Fibroblast of skin of scalp (primary cell): ENCODE data around the gene PM20D1. TPM values are rescaled to one million over a fixed set of nuclear protein-coding genes. Genes with fewer than 3 reads are reported as not detected.
A peak's percentile ranks its signal among the peaks of the same experiment; 100 is the strongest.
"Not testable (repeated sequence)": the region's sequence is repeated elsewhere in the genome, so short reads cannot be mapped to it uniquely, and the experiment has no call there.

Experiments used
- DNase-seq: peaks from one replicate; pipeline ENCODE4 v3.0.0-alpha.2; 2013
- polyA plus RNA-seq, 2 experiments: library from polyadenylated mRNA; unstranded; fragments of 120-200 nt; gene quantifications; one replicate each; pipeline ENCODE4 v1.2.1, GENCODE V29; 2013; ENCODE audit not compliant: insufficient read length in 2 of 2

The PM20D1 gene
- polyA plus RNA-seq (2013, experiment 1 of 2; ENCODE audit: insufficient read length), result not detected
- not detected for polyA plus RNA-seq (2013, experiment 2 of 2; ENCODE audit: insufficient read length)

DNA sequence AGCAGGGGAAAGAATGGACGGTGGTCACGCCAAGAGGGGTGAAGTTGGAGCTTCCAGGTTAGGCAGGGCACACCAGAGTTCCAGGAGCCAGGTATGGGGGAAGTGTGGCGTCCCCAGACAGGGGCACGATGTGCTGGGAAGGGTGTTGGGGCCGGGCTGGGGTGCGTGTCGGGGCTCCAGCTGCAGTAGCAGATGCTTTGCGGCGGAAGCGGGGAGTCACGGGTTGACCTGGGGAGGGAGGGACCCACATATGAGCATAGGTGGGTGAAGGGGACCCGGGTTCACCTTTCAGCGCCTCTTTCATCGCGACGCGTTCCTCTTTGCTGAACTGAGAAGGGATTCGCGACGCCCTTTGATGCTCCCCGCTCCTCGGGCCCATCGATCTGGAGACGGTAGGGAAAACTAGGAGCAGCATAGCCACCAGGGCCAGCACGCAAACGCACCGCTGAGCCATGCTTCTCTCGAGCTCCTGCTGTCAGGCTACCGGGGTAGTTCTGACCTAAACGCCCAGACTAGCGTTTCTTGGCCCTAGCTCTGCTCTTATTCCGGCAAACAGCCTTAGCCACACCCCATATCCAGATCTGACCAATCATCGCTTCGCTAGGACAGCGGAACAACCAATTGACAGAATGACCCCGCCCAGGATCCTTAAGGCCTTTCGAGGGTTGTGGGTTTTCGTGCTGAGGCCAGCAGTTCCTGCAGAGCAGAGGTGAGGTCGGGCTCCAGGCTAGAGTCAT lies at the start of gene PM20D1:
Gene PM20D1 (minus strand): TSS at position 514 of the 737 bp plus-strand sequence. CDS start 60 bp downstream, at position 454.
- DNase-seq, result peak; percentile 5

DNA sequence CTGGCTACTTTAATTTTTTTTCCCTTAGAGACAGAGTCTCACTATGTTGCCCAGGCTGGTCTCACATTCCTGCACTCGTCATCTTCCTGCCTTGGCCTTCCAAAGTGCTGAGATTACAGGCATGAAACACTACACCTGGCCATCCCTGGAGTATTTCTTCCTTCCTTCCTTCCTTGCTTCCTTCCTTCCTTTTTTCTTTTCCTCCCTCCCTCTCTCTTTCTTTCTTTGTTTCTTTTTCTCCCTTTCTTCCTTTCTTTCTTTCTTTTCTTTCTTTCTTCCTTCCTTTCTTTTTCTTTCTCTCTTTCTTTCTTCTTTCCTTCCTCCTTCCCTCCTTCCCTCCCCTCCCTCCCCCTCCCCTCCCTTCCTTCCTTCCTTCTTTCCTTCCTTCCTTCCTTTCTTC lies 46.4 kb upstream of the PM20D1 start:
- no peak for DNase-seq

- not testable (repeated sequence) for DNase-seq
These were observed 44.2 kb upstream of the PM20D1 start for GRCh38 chr1:205894119-205894518.

- DNase-seq, result not testable (repeated sequence)
These were observed 42.2 kb upstream of the PM20D1 start for GRCh38 chr1:205892175-205892574.

- DNase-seq, result peak; percentile 52
These were observed 41.5 kb upstream of the PM20D1 start for GRCh38 chr1:205891481-205891880.

DNA sequence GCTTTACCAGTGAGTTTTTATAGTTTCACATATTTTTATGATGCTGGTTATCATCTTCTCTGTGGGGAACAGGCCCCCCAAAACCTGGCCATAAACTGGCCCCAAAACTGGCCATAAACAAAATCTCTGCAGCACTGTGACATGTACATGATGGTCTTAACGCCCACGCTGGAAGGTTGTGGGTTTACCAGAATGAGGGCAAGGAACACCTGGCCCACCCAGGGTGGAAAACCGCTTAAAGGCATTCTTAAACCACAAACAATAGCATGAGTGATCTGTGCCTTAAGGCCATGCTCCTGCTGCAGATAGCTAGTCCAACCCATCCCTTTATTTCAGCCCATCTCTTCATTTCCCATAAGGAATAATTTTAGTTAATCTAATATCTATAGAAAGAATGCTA lies 40.7 kb upstream of the PM20D1 start:
- DNase-seq, result not testable (repeated sequence)

- DNase-seq, result peak; percentile 92
These were observed 39.8 kb upstream of the PM20D1 start for GRCh38 chr1:205889706-205890105.

- DNase-seq, result not testable (repeated sequence)
These were observed 39.1 kb upstream of the PM20D1 start for GRCh38 chr1:205889006-205889405.

DNA sequence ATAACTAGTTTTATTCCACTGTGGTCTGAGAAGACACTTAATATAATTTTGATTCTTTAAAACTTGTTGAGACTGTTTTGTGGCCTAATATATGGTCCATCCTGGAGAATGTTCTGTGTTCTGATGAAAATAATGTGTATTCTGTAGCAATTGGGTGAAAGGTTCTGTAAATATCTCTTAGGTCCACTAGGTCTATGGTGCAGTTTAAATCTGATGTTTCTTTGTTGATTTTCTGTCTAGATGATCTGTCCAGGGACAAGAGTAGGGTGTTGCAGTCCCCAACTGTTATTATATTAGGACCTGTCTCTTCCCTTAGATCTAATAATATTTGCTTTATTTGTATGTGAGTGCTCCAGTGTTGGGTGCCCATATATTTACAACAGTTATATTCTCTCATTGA lies 33.9 kb upstream of the PM20D1 start:
- DNase-seq, result no peak

GRCh38 chr1:205880923-205881322 lies 31.0 kb upstream of the PM20D1 start:
- no peak for DNase-seq

DNA sequence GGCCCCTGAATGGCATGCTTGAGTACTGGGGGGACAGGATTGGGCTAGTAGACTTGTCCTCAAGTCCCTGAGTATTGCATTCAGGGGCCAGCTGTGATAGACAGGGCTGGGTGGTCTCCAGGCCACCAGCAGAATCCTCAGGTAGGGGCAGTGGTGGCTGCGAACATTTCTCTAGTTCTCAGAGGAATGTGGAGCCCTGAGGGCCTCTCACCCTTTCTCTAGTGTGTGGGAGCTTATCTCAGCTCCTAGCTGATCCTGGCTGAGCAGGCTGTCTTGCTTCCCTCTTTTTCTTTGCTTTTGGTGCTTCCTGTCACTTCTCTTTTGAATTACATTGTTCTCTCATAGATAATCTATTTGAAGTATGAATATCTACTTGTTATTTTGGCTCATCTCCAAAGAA lies 30.0 kb upstream of the PM20D1 start:
- no peak for DNase-seq

- DNase-seq, result no peak
These were observed 28.1 kb upstream of the PM20D1 start for GRCh38 chr1:205878026-205878425.

- DNase-seq, result not testable (repeated sequence)
These were observed 23.2 kb upstream of the PM20D1 start for GRCh38 chr1:205873148-205873547.

- DNase-seq, result no peak
These were observed 20.3 kb upstream of the PM20D1 start for GRCh38 chr1:205870236-205870635.

DNA sequence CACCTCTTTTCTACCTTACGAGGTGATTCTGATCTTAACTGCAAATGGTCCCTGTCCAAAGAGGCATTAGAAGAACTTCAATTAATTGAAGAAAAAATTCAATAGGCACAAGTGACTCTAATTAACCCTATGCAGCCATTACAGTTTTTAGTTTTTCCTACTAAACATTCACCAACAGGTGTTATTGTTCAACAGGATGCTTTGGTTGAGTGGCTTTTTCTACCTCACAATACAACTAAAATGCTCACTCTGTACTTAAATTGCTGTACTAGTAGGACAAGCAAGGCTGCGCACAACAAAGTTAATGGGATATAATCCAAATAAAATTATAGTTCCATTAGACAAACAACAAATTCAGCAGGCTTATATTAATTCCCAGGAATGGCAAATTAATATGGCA lies 11.6 kb upstream of the PM20D1 start:
- no peak for DNase-seq

GRCh38 chr1:205858141-205858961 lies 8.4 kb upstream of the PM20D1 start:
- no peak for DNase-seq

- not testable (repeated sequence) for DNase-seq
These were observed 7.6 kb upstream of the PM20D1 start for GRCh38 chr1:205857501-205857900.

- no peak for DNase-seq
These were observed 6.5 kb upstream of the PM20D1 start for GRCh38 chr1:205856433-205856832.

- no peak for DNase-seq
These were observed 3.0 kb upstream of the PM20D1 start for GRCh38 chr1:205852969-205853368.

- no peak for DNase-seq
These were observed 2.1 kb upstream of the PM20D1 start for GRCh38 chr1:205851993-205852392.

- DNase-seq, result no peak
These were observed 6.7 kb downstream of the PM20D1 start for GRCh38 chr1:205843036-205843859.

DNA sequence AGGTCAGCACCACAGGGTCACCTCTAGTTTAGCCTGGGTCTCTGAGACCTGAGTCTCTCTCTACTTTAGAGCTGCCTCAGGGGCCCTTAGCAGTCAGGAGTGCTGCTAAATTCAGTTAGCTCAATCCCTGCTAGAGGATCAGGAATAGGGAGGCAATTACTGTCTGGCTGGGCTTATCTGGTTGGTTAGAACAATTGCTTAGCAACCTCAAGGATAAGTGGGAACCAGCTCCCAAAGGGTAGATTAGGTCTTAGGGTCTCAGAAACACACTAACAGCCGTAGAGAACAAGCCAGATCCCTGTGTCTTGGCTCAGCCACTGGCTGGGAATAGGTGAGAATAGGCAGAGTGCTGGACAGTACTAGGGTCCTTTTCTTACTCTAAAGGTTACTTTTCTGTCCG lies 7.7 kb downstream of the PM20D1 start:
- DNase-seq, result no peak
